Erythroblast (primary cell): ENCODE data around the gene UBE2Z.

Experiments
- GATA1 ChIP-seq: IDR thresholded peaks from 2 replicates; pipeline ENCODE4 v1.6.1; 2011; ENCODE audit warnings: low read depth, mild to moderate bottlenecking, control low read depth, low read length, moderate library complexity
- POLR2A ChIP-seq: IDR thresholded peaks from 2 replicates; pipeline ENCODE4 v1.6.1; 2011; ENCODE audit warnings: mild to moderate bottlenecking, low read length

DNA sequence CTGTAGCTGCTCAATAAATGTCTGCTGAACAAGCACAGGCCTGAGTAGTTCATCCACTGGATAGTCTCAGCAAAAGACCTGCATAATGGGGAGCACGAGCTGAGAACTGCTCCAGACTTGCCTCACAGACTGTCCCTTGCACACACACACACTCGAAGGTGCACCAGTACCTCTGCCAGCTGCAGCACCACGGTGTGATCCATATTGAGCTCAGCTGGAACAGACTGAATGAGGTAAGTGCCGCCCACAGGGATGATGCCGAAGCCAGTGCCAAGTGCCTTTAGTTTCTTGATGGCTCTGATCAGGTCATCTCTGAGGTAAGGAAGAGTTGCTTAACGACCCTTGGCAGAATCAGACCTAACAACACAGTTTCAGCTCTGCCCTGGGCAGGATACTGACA lies 24.8 kb downstream of the UBE2Z start:
- TF ChIP-seq POLR2A (no peak), GATA1 (no peak)
